Epithelial cell of proximal tubule (primary cell): ENCODE results near the gene RCC2. TPM values are rescaled to one million over a fixed set of nuclear protein-coding genes. Genes with fewer than 3 reads are reported as not detected.
A peak's percentile ranks its signal among the peaks of the same experiment; 100 is the strongest.
"Not testable (repeated sequence)": the region's sequence is repeated elsewhere in the genome, so short reads cannot be mapped to it uniquely, and the experiment has no call there.

Source experiments
- DNase-seq: peaks from one replicate; pipeline ENCODE4 v3.0.0-alpha.2; 2011; ENCODE audit warnings: low read depth
- H3K4me3 ChIP-seq: 2 replicates; pipeline ENCODE4 v1.5.1; 2011; ENCODE audit warnings: low read depth, mild to moderate bottlenecking, low read length
- total RNA-seq: library from RNA; depleted of rRNA; stranded (reverse); fragments of >200 nt; gene quantifications from 2 replicates; pipeline ENCODE4 v1.2.3, GENCODE V29; 2015
- TF ChIP-seq, protein P1 (sequence below): conservative IDR thresholded peaks from 2 replicates; pipeline ENCODE4 v1.5.1; 2012; ENCODE audit warnings: low read depth, mild to moderate bottlenecking, low read length

RCC2 gene
- total RNA-seq = 106 and 135 TPM in 2 replicates

DNA sequence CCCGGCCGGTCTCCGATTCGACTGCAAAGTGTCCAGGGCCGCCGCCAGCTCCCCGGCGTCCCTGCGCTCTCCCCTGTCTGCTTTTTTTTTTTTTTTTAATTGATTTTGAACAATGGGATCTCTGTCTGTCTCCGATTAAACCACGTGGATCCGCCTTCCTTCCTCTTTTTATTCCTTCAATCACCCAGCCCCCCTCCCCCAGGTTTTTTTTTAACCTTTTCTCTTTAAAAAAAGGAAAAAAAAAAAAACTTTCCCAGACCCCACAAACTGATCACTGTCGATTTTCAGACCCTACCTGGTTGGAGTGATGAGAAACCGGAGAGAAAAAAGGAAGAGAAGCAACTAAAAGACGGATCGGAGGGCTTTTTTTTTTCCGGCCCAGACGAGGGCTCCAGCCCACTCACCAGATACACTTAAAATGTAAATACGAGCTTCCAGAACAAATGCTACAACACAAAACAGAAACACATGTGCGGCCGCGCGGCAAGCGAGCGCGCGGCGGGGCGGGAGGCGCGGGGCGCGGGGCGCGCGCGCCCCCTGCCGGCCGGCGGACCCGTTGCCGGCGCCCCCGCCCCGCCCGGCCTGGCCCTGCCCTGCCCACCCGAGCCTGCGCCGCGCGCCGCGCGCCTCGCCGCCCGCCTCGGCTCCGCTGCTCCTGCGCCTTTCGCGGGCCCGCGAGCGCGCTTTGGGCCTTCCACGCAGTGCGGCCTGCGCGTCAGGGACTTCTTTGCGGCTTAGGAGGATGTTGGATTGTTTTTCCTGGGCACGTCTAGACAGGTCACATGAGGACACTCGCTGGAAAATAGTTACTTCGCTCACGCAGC is at the start of gene RCC2:
TSS of gene RCC2 (minus strand) at position 428 of the 824 bp plus-strand sequence. CDS start 1,163 bp downstream, outside the sequence.
- peak within 1 kb of the TSS; percentile 97 for H3K4me3 ChIP-seq
- DNase-seq = peak; percentile 13
- TF ChIP-seq, protein P1, sequence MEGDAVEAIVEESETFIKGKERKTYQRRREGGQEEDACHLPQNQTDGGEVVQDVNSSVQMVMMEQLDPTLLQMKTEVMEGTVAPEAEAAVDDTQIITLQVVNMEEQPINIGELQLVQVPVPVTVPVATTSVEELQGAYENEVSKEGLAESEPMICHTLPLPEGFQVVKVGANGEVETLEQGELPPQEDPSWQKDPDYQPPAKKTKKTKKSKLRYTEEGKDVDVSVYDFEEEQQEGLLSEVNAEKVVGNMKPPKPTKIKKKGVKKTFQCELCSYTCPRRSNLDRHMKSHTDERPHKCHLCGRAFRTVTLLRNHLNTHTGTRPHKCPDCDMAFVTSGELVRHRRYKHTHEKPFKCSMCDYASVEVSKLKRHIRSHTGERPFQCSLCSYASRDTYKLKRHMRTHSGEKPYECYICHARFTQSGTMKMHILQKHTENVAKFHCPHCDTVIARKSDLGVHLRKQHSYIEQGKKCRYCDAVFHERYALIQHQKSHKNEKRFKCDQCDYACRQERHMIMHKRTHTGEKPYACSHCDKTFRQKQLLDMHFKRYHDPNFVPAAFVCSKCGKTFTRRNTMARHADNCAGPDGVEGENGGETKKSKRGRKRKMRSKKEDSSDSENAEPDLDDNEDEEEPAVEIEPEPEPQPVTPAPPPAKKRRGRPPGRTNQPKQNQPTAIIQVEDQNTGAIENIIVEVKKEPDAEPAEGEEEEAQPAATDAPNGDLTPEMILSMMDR = no peak

DNA sequence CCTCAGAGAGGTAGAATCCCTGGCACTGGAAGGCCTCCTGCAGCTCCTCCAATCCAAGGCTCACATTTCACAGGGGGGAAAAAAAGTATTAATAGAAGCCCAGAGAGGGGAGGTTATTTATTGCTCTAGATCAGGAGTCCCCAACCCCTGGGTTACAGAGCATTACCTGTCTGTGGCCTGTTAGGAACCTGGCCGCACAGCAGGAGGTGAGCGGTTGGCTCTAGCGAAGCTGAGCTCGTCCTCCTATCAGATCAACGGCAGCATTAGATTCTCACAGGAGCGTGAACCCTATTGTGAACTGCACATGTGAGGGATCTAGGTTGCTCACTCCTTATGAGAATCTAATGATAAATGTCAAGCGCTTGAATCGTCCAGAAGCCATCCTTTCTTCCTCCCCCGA is 46.8 kb upstream of the RCC2 start:
- H3K4me3 ChIP-seq = no peak overlapping the region
- TF ChIP-seq, protein P1 = no peak
- DNase-seq = no peak

DNA sequence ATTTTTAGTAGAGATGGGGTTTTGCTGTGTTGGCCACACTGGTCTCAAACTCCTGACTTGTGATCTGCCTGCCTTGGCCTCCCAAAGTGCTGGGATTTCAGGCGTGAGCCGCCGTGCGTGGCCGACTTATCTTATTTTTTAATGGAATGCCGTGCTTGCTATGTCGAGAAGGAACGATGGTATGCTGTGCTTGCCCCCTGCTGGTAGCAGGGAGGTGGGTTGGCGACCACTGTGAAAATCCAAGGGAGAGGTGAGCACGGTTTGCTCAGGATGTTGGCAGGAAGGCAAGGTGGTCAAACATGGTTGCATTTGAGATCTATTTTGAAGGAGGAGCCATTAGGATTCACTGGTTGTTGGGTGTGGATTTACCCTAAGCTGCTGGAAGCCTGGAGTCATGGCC is 45.8 kb upstream of the RCC2 start:
- H3K4me3 ChIP-seq = no peak overlapping the region
- no peak for DNase-seq
- TF ChIP-seq, protein P1 = peak; percentile 61

DNA sequence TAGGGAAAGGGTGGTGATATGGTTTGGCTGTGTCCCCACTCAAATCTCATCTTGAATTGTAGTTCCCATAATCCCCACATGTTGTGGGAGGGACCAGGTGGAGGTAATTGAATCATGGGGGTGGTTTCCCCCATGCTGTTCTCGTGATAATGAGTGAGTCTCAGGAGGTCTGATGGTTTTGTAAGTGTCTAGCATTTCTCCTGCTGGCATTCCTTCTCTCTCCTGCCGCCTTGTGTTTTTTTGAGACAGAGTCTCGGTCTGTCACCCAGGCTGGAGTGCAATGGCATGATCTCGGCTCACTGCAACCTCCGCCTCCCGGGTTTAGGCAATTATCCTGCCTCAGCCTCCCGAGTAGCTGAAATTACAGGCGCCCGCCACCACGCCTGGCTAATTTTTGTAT is 42.5 kb upstream of the RCC2 start:
- not testable (repeated sequence) for DNase-seq, H3K4me3 ChIP-seq

DNA sequence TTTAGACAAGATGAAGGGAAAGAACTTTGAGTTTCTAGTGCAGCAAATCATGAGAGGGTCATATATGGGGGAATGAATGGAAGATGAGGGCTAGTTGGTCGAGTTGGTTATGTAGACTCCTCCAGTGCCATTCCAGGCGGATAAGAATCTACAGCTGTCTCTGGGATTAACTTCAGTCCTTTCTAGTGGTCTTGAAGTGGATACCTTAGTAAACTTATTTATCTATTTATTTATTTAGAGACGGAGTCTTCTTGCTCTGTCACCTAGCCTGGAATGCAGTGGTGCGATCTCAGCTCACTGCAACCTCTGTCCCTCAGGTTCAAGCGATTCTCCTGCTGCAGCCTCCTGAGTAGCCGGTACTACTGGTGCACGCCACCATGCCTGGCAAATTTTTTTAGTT is 41.4 kb upstream of the RCC2 start:
- TF ChIP-seq, protein P1 = no peak
- H3K4me3 ChIP-seq = no peak overlapping the region
- DNase-seq = no peak

DNA sequence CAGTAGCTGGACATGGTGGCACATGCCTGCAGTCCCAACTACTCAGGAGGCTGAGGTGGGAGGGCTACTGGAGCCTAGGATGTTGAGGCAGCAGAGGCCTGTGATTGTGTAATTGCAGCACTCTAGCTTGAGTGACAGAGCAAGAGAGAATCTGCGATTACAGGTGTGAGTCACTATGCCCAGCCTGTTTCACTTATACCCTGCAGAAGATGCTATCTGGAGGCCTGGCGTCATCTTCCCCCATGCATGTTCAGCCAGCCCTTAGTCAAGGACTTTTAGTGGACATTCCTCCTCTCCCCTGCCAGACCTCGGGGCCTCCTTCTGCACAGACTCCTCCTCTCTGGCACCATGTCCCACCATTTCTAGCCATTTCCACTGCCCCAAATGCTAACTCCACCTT is 36.3 kb upstream of the RCC2 start:
- H3K4me3 ChIP-seq = no peak overlapping the region
- TF ChIP-seq, protein P1 = no peak
- no peak for DNase-seq

DNA sequence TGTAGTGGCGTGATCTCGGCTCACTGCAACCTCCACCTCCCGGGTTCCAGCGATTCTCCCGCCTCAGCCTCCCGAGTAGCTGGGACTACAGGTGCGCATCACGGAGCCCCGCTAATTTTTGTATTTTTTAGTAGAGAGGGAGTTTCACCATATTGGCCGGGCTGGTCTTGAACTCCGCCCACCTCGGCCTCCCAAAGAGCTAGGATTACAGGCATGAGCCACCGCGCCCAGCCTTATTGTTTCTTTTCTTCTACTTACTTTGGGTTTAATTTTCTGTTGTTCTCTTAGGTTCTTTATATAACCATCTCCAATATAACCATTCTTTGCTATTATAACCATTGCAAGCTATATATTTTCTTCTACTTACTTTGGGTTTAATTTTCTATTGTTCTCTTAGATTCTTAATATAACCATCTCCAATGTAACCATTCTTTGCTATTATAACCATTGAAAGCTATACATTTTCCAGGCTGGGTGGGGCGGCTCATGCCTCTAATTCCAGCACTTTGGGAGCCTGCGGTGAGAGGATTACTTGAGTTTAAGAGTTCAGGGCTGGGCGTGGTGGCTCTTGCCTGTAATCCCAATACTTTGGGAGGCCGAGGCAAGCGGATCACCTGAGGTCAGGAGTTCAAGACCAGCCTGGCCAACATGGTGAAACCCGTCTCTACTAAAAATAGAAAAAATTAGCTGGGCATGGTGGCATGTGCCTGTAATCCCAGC is 35.5 kb upstream of the RCC2 start:
- not testable (repeated sequence) for H3K4me3 ChIP-seq, DNase-seq

DNA sequence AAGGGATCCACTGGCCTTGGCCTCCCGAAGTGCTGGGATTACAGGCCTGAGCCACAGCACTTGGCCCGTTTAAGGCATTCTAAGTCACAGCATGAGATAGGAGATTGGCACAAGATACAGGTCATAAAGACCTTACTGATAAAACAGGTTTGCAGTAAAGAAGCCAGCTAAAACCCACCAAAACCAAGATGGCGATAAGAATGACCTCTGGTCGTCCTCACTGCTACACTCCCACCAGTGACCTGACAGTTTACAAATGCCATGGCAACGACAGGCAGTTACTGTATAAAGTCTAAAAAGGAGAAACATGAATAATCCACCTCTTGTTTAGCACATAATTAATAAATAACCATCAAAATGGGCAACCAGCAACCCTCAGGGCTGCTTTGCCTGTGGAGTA is 33.3 kb upstream of the RCC2 start:
- TF ChIP-seq, protein P1 = no peak
- no peak for DNase-seq

More for the DNA sequence above, 33.3 kb upstream of the RCC2 start:
- no peak overlapping the region for H3K4me3 ChIP-seq
